ENCODE measurements around the gene NSMCE1. TPM values are rescaled to one million over a fixed set of nuclear protein-coding genes. Genes with fewer than 3 reads are reported as not detected.

Gene NSMCE1
- total and polyA plus RNA-seq, 4 experiments from 2014 or later: 66.6 to 202 (median 106) TPM

DNA sequence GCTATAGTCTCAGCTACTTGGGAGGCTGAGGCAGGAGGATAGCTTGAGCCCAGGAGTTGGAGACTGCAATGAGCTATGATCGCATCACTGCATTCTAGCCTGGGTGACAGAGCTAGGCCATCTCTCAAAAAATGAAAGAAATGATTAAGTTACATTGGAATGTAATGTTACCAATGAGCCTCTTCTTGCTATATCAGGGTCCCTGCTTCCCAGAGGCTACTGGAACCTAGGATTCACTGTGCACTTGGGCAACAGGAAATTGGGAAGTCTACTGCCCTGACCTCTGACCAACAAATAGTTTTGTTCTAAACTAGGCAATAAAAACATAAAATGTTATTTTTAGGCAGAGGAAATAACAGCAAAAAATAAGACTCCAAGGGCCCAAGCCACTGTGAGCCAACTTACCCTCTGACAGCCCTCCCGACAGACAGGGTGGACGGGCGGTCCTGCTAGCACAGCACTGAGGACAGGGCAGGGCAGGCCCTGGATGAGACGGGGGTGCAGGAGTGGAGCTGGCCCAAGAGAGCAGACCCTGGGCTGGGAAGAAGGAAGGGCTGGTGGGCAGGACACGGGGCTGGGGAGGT, 27.5 kb downstream of the NSMCE1 start:
- Histone ChIP-seq H3K4me1 (ENCODE audit: insufficient read depth, low read length) (peaks cover 73% of the 10 kb centered on the region), H3K27ac (ENCODE audit: low read depth, low read length) (no peak overlapping the region), H3K36me3 (ENCODE audit: insufficient read depth, low read length) (no peaks in the 10 kb centered on the region), H3K27me3 (ENCODE audit: insufficient read depth, low read length) (no peaks in the 10 kb centered on the region), H3K9me3 (ENCODE audit: control insufficient read depth in 1 of 2, low read length in 2 of 2) (no peaks in the 10 kb centered on the region), H3K4me3 (ENCODE audit: low read length in 2 of 2) (no peak overlapping the region)
- Mint-ChIP-seq H3K27ac (peak overlapping the region in 4 of 7 donors; percentile 36 to 97 (median 54)), H3K27me3 (no peaks in the 10 kb centered on the region), H3K36me3 (peaks cover 8 to 14% of the 10 kb centered on the region in 2 donors), H3K9me3 (no peaks in the 10 kb centered on the region), H3K4me1 (peaks cover 63 to 93% (median 78%) of the 10 kb centered on the region in 4 donors), H3K4me3 (no peak overlapping the region)
- DNase-seq: no peak
- POLR2A ChIA-PET (ENCODE audit: partially characterized antibody): interaction anchor here (0.9 to 3.1 kb wide), 4 partner anchors 28 to 127 kb away, joined by 3 to 9 read pairs (median 3); partner anchors contain the start of gene NSMCE1
- intact Hi-C loops (cut with micrococcal nuclease): no loop called here
- CTCF ChIA-PET (ENCODE audit: partially characterized antibody): interaction anchor here (0.8 to 5.0 kb wide), 4 partner anchors 10 to 206 kb away, joined by 3 to 33 read pairs (median 10); no protein-coding TSS in a partner anchor

- Histone ChIP-seq H3K27ac (ENCODE audit: low read depth, low read length) (peak overlapping the region; percentile 19), H3K36me3 (ENCODE audit: insufficient read depth, low read length) (no peaks in the 10 kb centered on the region), H3K27me3 (ENCODE audit: insufficient read depth, low read length) (no peaks in the 10 kb centered on the region), H3K4me3 (ENCODE audit: low read length in 2 of 2) (no peak overlapping the region), H3K9me3 (ENCODE audit: control insufficient read depth in 1 of 2, low read length in 2 of 2) (no peaks in the 10 kb centered on the region), H3K4me1 (ENCODE audit: insufficient read depth, low read length) (peaks cover 75% of the 10 kb centered on the region)
- H3K27ac Mint-ChIP-seq: peak overlapping the region; percentile 67 to 100 (median 97)
- H3K4me3 Mint-ChIP-seq: peak overlapping the region in 2 of 8 donors; percentile 27 to 44
- peaks cover 0 to 13% of the 10 kb centered on the region in 2 donors for H3K36me3 Mint-ChIP-seq
- intact Hi-C loops (cut with micrococcal nuclease): no loop called here
- CTCF ChIA-PET (ENCODE audit: partially characterized antibody): interaction anchor here (1.0 to 5.0 kb wide), 4 partner anchors 9 to 210 kb away, joined by 3 to 33 read pairs (median 10); no protein-coding TSS in a partner anchor
- POLR2A ChIA-PET (ENCODE audit: partially characterized antibody): interaction anchor here (1.0 to 11.9 kb wide), 6 partner anchors 15 to 129 kb away, joined by 3 to 239 read pairs (median 28); partner anchors contain the start of genes KDM8 and NSMCE1
- no peaks in the 10 kb centered on the region for H3K27me3 Mint-ChIP-seq
- DNase-seq: no peak
- H3K9me3 Mint-ChIP-seq: no peaks in the 10 kb centered on the region
- peaks cover 63 to 93% (median 78%) of the 10 kb centered on the region in 4 donors for H3K4me1 Mint-ChIP-seq
Measured at GRCh38 chr16:27239906-27240655, 28.5 kb downstream of the NSMCE1 start.

- H3K4me1 Mint-ChIP-seq: peaks cover 63 to 93% (median 79%) of the 10 kb centered on the region in 4 donors
- peak overlapping the region in 3 of 8 donors; percentile 20 to 34 (median 27) for H3K4me3 Mint-ChIP-seq
- no peaks in the 10 kb centered on the region for H3K9me3 Mint-ChIP-seq
- CTCF ChIA-PET (ENCODE audit: partially characterized antibody): interaction anchor here (1.0 to 6.3 kb wide), 5 partner anchors 33 to 211 kb away, joined by 4 to 58 read pairs (median 5); partner anchors contain the start of gene NSMCE1
- intact Hi-C loops (cut with micrococcal nuclease): no loop called here
- H3K9me3 ChIP-seq (ENCODE audit: control insufficient read depth in 1 of 2, low read length in 2 of 2): no peaks in the 10 kb centered on the region
- no peak overlapping the region for H3K27ac ChIP-seq (ENCODE audit: low read depth, low read length)
- peak overlapping the region; percentile 42 to 100 (median 100) for H3K27ac Mint-ChIP-seq
- H3K27me3 ChIP-seq (ENCODE audit: insufficient read depth, low read length): no peaks in the 10 kb centered on the region
- peaks cover 0 to 13% of the 10 kb centered on the region in 2 donors for H3K36me3 Mint-ChIP-seq
- POLR2A ChIA-PET (ENCODE audit: partially characterized antibody): interaction anchor here (0.7 to 11.9 kb wide), 10 partner anchors 9 to 130 kb away, joined by 3 to 239 read pairs (median 54); partner anchors contain the start of genes KDM8 and NSMCE1
- H3K36me3 ChIP-seq (ENCODE audit: insufficient read depth, low read length): no peaks in the 10 kb centered on the region
- peaks cover 81% of the 10 kb centered on the region for H3K4me1 ChIP-seq (ENCODE audit: insufficient read depth, low read length)
- DNase-seq: no peak
- no peaks in the 10 kb centered on the region for H3K27me3 Mint-ChIP-seq
- no peak overlapping the region for H3K4me3 ChIP-seq (ENCODE audit: low read length in 2 of 2)
Measured at GRCh38 chr16:27239026-27239425, 29.5 kb downstream of the NSMCE1 start.

- Histone ChIP-seq H3K9me3 (ENCODE audit: control insufficient read depth in 1 of 2, low read length in 2 of 2) (no peaks in the 10 kb centered on the region), H3K27me3 (ENCODE audit: insufficient read depth, low read length) (no peaks in the 10 kb centered on the region), H3K36me3 (ENCODE audit: insufficient read depth, low read length) (no peaks in the 10 kb centered on the region), H3K4me1 (ENCODE audit: insufficient read depth, low read length) (peaks cover 81% of the 10 kb centered on the region), H3K27ac (ENCODE audit: low read depth, low read length) (peak overlapping the region; percentile 90), H3K4me3 (ENCODE audit: low read length in 2 of 2) (no peak overlapping the region)
- CTCF ChIA-PET (ENCODE audit: partially characterized antibody): interaction anchor here (1.0 to 9.9 kb wide), 8 partner anchors 13 to 212 kb away, joined by 3 to 213 read pairs (median 6); partner anchors contain the start of gene NSMCE1
- peak overlapping the region in 7 of 8 donors; percentile 24 to 92 (median 83) for H3K4me3 Mint-ChIP-seq
- H3K27ac Mint-ChIP-seq: peak overlapping the region; percentile 97 to 100 (median 100)
- H3K4me1 Mint-ChIP-seq: peaks cover 62 to 93% (median 79%) of the 10 kb centered on the region in 4 donors
- no peaks in the 10 kb centered on the region for H3K27me3 Mint-ChIP-seq
- POLR2A ChIA-PET (ENCODE audit: partially characterized antibody): interaction anchor here (0.7 to 11.9 kb wide), 12 partner anchors 8 to 131 kb away, joined by 3 to 239 read pairs (median 32); partner anchors contain the start of genes KDM8 and NSMCE1
- H3K9me3 Mint-ChIP-seq: no peaks in the 10 kb centered on the region
- no peak for DNase-seq
- H3K36me3 Mint-ChIP-seq: peaks cover 0 to 13% of the 10 kb centered on the region in 2 donors
- intact Hi-C loops (cut with micrococcal nuclease): no loop called here
Measured at GRCh38 chr16:27238591-27238990, 30.0 kb downstream of the NSMCE1 start.

DNA sequence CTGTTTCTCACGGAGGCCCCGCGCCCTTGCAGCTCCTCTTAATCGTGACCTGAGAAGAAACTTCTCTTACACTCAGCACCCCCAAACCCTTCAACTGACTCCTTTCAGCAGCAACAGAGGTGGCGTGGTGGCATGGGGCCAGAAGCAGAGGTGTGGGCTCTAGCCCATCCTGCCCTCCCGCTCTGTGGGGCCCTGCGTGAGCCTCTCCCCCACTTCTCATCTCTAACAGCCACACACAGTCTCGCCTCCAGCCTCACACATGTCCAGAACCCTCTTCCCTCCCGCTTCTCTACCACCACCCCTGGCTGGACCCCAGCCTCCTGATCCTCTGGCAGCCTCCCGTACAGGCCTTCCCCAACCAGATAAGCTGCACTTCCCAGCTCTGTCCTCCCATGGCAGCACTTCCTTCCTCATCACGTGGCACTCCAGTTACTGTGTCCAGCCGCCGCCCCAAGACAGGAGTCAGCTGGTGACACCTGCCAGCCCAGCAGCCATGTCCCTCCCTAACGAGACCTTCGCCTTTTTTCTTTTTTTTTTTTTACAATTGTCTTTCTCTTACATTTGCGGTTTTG, 30.5 kb downstream of the NSMCE1 start:
- Histone ChIP-seq H3K4me1 (ENCODE audit: insufficient read depth, low read length) (peaks cover 81% of the 10 kb centered on the region), H3K4me3 (ENCODE audit: low read length in 2 of 2) (peak overlapping the region in 1 of 2 donors; percentile 2), H3K9me3 (ENCODE audit: control insufficient read depth in 1 of 2, low read length in 2 of 2) (no peaks in the 10 kb centered on the region), H3K27me3 (ENCODE audit: insufficient read depth, low read length) (no peaks in the 10 kb centered on the region), H3K36me3 (ENCODE audit: insufficient read depth, low read length) (no peaks in the 10 kb centered on the region), H3K27ac (ENCODE audit: low read depth, low read length) (peak overlapping the region; percentile 90)
- DNase-seq: peak in 3 of 5 donors; percentile 29 to 58 (median 30)
- CTCF ChIA-PET (ENCODE audit: partially characterized antibody): interaction anchor here (1.0 to 9.9 kb wide), 9 partner anchors 13 to 211 kb away, joined by 3 to 213 read pairs (median 5); partner anchors contain the start of gene NSMCE1
- intact Hi-C loops (cut with micrococcal nuclease): no loop called here
- no peaks in the 10 kb centered on the region for H3K9me3 Mint-ChIP-seq
- H3K36me3 Mint-ChIP-seq: peaks cover 0 to 13% of the 10 kb centered on the region in 2 donors
- H3K4me3 Mint-ChIP-seq: peak overlapping the region; percentile 77 to 92 (median 86)
- peak overlapping the region; percentile 97 to 100 (median 100) for H3K27ac Mint-ChIP-seq
- POLR2A ChIA-PET (ENCODE audit: partially characterized antibody): interaction anchor here (0.5 to 11.9 kb wide), 18 partner anchors 10 to 214 kb away, joined by 3 to 239 read pairs (median 6); partner anchors contain the start of genes IL21R, KDM8 and NSMCE1
- H3K27me3 Mint-ChIP-seq: no peaks in the 10 kb centered on the region
- peaks cover 62 to 93% (median 79%) of the 10 kb centered on the region in 4 donors for H3K4me1 Mint-ChIP-seq

- intact Hi-C loops (cut with micrococcal nuclease): no loop called here
- Histone ChIP-seq H3K36me3 (ENCODE audit: insufficient read depth, low read length) (no peaks in the 10 kb centered on the region), H3K4me3 (ENCODE audit: low read length in 2 of 2) (peak overlapping the region; percentile 2 to 3), H3K27ac (ENCODE audit: low read depth, low read length) (peak overlapping the region; percentile 90), H3K27me3 (ENCODE audit: insufficient read depth, low read length) (no peaks in the 10 kb centered on the region), H3K4me1 (ENCODE audit: insufficient read depth, low read length) (peaks cover 81% of the 10 kb centered on the region), H3K9me3 (ENCODE audit: control insufficient read depth in 1 of 2, low read length in 2 of 2) (no peaks in the 10 kb centered on the region)
- POLR2A ChIA-PET (ENCODE audit: partially characterized antibody): interaction anchor here (0.5 to 11.9 kb wide), 28 partner anchors 8 to 227 kb away, joined by 3 to 239 read pairs (median 11); partner anchors contain the start of genes IL21R, KDM8 and NSMCE1
- peak; percentile 69 to 93 (median 73) for DNase-seq
- H3K27me3 Mint-ChIP-seq: no peaks in the 10 kb centered on the region
- peaks cover under 1 to 13% of the 10 kb centered on the region in 2 donors for H3K36me3 Mint-ChIP-seq
- H3K9me3 Mint-ChIP-seq: no peaks in the 10 kb centered on the region
- H3K4me1 Mint-ChIP-seq: peaks cover 62 to 93% (median 78%) of the 10 kb centered on the region in 4 donors
- CTCF ChIA-PET (ENCODE audit: partially characterized antibody): interaction anchor here (0.6 to 9.9 kb wide), 17 partner anchors 9 to 212 kb away, joined by 3 to 213 read pairs (median 5); partner anchors contain the start of gene NSMCE1
- H3K4me3 Mint-ChIP-seq: peak overlapping the region; percentile 70 to 92 (median 86)
- H3K27ac Mint-ChIP-seq: peak overlapping the region; percentile 97 to 100 (median 100)
Measured at GRCh38 chr16:27237219-27238015, 31.2 kb downstream of the NSMCE1 start.

Data from CD4-positive, alpha-beta memory T cell (primary cell).